HFFc6 (cell line): ENCODE results near the gene ASGR1. TPM values are rescaled to one million over a fixed set of nuclear protein-coding genes. Genes with fewer than 3 reads are reported as not detected.

Source experiments
- DNase-seq: peaks from one replicate; pipeline ENCODE4 v3.0.0-alpha.2; 2018
- H3K27ac Mint-ChIP-seq: 2 replicates; pipeline ENCODE4 v1.8.0; 2020; ENCODE audit warnings: mild to moderate bottlenecking, mixed read lengths
- H3K27me3 Mint-ChIP-seq: 2 replicates; pipeline ENCODE4 v1.8.0; 2021; ENCODE audit warnings: mild to moderate bottlenecking, moderate library complexity, mixed read lengths; ENCODE audit not compliant: insufficient read depth
- H3K36me3 Mint-ChIP-seq: 2 replicates; pipeline ENCODE4 v1.8.0; 2021; ENCODE audit warnings: low read depth, mixed read lengths
- H3K4me1 Mint-ChIP-seq: 2 replicates; pipeline ENCODE4 v1.8.0; 2020; ENCODE audit warnings: low read depth, mixed read lengths
- H3K4me3 Mint-ChIP-seq: 2 replicates; pipeline ENCODE4 v1.8.0; 2020; ENCODE audit warnings: mild to moderate bottlenecking, moderate library complexity, mixed read lengths
- H3K9me3 Mint-ChIP-seq: 2 replicates; pipeline ENCODE4 v1.8.0; 2020; ENCODE audit warnings: mild to moderate bottlenecking, mixed read lengths
- total RNA-seq, 6 experiments: library from RNA; stranded (reverse); fragmentation: NEBNext Ultra II Directional; extraction: Animal tissue kit (Norgen Biotek cat#: 25700); gene quantifications; 2 replicates in 1 of 6; 3 replicates in 5 of 6; pipeline ENCODE4 v1.2.3, GENCODE V29; 2021
- TF ChIP-seq, protein P1 (sequence below): fragments of 200-600 bp; sonication (generic); IDR thresholded peaks from 2 replicates; pipeline ENCODE4 v1.5.0; 2021; ENCODE audit warnings: antibody characterized with exemption, mild to moderate bottlenecking

ASGR1 gene
- total RNA-seq, 6 experiments from 2014 or later: 0.71 to 1.4 (median 0.83) TPM

DNA sequence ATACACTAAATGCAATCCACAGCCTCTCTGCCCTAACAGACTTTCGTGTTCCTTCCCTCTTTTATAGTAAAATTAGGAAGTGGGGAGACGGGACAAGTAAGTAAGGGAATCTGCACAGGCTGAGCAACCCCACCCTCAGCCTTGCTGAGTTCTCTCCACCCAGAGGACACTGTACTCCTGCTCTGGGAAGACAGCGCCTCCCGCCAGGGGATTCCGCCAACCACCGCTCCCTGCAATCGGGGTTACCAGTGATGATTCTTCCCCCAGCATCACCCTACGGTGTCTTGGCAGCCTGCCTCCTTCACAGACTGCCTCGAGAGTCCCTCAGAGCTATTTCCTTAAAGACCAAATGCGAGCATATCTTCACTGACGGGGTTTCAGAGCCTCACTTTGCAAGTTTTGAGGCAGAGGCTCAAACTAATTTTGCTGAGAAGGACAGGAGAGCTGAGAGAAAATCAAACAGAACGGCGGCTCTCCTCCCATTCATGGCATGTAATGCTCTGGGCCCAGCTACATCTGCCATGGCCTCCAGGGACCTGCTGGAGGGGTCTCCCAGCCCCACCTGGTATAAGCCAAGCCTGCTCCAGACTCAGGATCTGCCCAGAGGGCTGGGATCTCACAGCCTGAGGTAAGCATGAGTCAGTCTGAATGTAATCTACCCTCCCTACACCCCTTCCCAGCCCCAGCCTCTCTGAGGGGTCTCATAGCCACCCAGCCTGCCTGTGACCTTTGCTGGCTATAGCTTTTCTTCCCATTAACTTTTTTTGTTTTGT lies 41.8 kb downstream of the ASGR1 start:
- Mint-ChIP-seq H3K9me3 (no peaks in the 10 kb centered on the region), H3K4me3 (no peak overlapping the region), H3K36me3 (no peaks in the 10 kb centered on the region), H3K4me1 (no peaks in the 10 kb centered on the region; the same call in none of the 2 replicates), H3K27me3 (peaks cover 42% of the 10 kb centered on the region), H3K27ac (no peak overlapping the region)
- TF ChIP-seq, protein P1, sequence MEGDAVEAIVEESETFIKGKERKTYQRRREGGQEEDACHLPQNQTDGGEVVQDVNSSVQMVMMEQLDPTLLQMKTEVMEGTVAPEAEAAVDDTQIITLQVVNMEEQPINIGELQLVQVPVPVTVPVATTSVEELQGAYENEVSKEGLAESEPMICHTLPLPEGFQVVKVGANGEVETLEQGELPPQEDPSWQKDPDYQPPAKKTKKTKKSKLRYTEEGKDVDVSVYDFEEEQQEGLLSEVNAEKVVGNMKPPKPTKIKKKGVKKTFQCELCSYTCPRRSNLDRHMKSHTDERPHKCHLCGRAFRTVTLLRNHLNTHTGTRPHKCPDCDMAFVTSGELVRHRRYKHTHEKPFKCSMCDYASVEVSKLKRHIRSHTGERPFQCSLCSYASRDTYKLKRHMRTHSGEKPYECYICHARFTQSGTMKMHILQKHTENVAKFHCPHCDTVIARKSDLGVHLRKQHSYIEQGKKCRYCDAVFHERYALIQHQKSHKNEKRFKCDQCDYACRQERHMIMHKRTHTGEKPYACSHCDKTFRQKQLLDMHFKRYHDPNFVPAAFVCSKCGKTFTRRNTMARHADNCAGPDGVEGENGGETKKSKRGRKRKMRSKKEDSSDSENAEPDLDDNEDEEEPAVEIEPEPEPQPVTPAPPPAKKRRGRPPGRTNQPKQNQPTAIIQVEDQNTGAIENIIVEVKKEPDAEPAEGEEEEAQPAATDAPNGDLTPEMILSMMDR: no peak
- DNase-seq: no peak

DNA sequence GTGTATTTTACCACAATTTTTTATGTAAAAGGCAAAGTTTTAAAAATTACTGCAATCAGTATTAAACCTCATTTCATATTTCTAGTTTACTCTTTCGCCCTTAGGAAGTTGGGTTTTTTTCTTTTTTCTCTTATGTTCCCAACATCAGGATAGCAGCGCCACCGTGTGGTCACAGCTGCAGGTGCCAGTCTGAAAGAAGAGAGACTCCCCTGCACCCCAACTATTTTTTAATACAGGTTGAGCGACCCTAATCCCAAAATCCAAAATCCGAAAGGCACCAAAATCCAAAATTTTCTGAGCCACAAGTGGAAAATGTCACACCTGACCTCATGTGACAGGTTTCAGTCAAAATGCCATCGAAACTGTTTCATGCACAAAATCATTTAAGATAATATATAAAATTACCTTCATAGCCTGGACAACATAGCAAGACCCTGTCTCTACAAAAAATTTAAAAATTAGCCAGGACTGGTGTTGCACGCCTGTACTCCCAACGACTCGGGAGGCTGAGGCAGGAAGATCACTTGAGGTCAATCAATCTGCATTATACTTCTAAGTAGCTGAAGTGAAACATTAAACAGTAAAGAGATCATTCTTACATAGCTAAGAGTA lies 42.8 kb downstream of the ASGR1 start:
- no peaks in the 10 kb centered on the region; the same call in none of the 2 replicates for H3K4me1 Mint-ChIP-seq
- no peak overlapping the region for H3K27ac Mint-ChIP-seq

DNA sequence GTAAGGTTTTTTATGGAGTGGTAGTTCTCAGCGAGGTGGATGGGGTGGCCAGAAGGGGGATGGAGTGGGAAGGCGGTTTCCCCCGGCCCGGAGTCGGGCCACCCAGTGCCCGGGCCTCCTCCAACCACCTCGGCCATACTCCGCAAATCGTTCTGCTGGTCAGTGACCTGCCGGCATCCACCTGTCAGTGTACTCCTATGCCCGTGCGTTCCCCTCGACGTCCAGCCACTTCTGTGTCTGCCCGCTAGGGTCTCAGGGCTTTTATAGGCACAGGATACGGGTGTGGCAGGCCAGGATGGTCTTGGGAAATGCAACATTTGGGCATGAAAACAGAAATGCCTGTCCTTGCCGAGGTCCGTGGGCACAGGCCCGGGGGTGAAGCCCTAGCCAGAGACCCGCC lies 45.3 kb downstream of the ASGR1 start:
- Mint-ChIP-seq H3K4me1 (no peaks in the 10 kb centered on the region; the same call in 1 of the 2 replicates), H3K27ac (no peak overlapping the region), H3K9me3 (no peaks in the 10 kb centered on the region), H3K4me3 (no peak overlapping the region), H3K27me3 (peaks cover 31% of the 10 kb centered on the region), H3K36me3 (no peaks in the 10 kb centered on the region)
- TF ChIP-seq, protein P1: no peak
- no peak for DNase-seq

More for the DNA sequence above, 42.8 kb downstream of the ASGR1 start:
- no peaks in the 10 kb centered on the region for H3K9me3 Mint-ChIP-seq
- no peak overlapping the region for H3K4me3 Mint-ChIP-seq
- peak; percentile 36 for DNase-seq
- peaks cover 37% of the 10 kb centered on the region for H3K27me3 Mint-ChIP-seq
- TF ChIP-seq, protein P1: peak; percentile 98
- no peaks in the 10 kb centered on the region for H3K36me3 Mint-ChIP-seq

DNA sequence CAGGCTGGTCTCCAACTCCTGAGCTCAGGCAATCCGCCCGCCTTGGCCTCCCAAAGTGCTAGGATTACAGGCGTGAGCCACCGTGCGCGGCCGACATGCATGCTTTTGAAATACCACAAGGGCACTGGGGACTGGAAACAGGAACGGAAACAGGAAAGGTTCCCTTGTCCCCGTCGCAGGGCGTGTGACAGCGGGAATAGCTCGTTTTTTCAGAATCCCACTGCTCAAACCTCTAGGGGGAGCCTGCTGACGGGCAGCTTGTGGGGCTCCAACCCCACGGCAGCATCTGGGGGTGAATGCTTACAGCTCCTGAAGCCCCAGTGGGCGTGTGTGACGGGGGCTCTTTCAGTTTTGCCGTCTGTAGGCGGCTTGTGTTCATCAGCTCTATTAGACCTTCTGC lies 45.7 kb downstream of the ASGR1 start:
- H3K4me1 Mint-ChIP-seq: no peaks in the 10 kb centered on the region; the same call in 1 of the 2 replicates
- no peak overlapping the region for H3K27ac Mint-ChIP-seq
- H3K9me3 Mint-ChIP-seq: no peaks in the 10 kb centered on the region
- TF ChIP-seq, protein P1: peak; percentile 67
- H3K4me3 Mint-ChIP-seq: no peak overlapping the region
- H3K36me3 Mint-ChIP-seq: no peaks in the 10 kb centered on the region
- H3K27me3 Mint-ChIP-seq: peaks cover 34% of the 10 kb centered on the region
- no peak for DNase-seq

DNA sequence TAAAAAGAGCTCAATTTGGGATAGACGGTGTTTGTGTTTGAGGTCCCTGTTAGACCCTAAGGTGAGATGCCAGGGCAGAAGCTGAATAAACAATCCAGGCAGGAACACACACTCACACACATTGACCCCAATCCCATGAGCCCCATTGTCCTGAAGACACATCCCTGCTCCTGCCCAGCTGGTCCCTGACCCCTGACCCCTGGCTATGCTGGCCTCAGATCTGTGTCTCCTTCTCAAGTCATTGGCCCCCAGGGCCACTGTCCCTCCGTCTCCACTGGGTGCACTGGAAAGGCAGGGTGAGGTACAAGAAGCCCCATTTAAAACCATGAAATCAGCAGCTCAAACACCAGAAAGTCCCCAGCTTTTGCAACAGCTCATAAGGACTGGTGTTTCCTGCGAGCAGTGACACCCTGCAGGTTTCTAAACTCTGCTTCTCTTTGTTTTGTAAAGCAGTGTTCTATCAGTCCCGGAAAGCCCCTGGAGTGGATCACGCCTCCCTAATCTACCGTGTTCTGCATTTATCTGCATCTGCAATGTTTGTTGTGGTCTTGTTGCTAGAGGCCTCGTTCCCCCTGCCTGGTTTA lies 46.6 kb downstream of the ASGR1 start:
- Mint-ChIP-seq H3K4me1 (no peaks in the 10 kb centered on the region; the same call in 1 of the 2 replicates), H3K27ac (no peak overlapping the region), H3K4me3 (no peak overlapping the region), H3K36me3 (no peaks in the 10 kb centered on the region), H3K9me3 (no peaks in the 10 kb centered on the region), H3K27me3 (peaks cover 35% of the 10 kb centered on the region)
- DNase-seq: no peak
- TF ChIP-seq, protein P1: no peak
